NCI-H1694 treated with DMSO at 0.1 percent for 48 hours (cell line): ENCODE measurements around the gene PNLIPRP3.
A peak's percentile ranks its signal among the peaks of the same experiment; 100 is the strongest.
"Not testable (repeated sequence)": the region's sequence is repeated elsewhere in the genome, so short reads cannot be mapped to it uniquely, and the experiment has no call there.

ENCODE experiments used
- DNase-seq: peaks from one replicate; lab custom pipeline; 2025; lab: John Stamatoyannopoulos, UW

The PNLIPRP3 gene

GRCh38 chr10:116427671-116428070 lies at the start of gene PNLIPRP3:
Gene PNLIPRP3 (plus strand): TSS chr10:116427847. CDS start chr10:116428013, 166 bp downstream.
- DNase-seq, result no peak

GRCh38 chr10:116382290-116382689 lies 45.4 kb upstream of the PNLIPRP3 start:
- DNase-seq, result no peak

GRCh38 chr10:116385311-116385710 lies 42.3 kb upstream of the PNLIPRP3 start:
- no peak for DNase-seq

GRCh38 chr10:116385994-116386809 lies 41.4 kb upstream of the PNLIPRP3 start:
- peak; percentile 2 for DNase-seq

GRCh38 chr10:116393246-116393831 lies 34.3 kb upstream of the PNLIPRP3 start:
- not testable (repeated sequence) for DNase-seq

GRCh38 chr10:116395223-116395985 lies 32.2 kb upstream of the PNLIPRP3 start:
- no peak for DNase-seq

GRCh38 chr10:116398224-116398623 lies 29.4 kb upstream of the PNLIPRP3 start:
- no peak for DNase-seq

GRCh38 chr10:116402858-116403257 lies 24.8 kb upstream of the PNLIPRP3 start:
- no peak for DNase-seq

GRCh38 chr10:116403740-116404250 lies 23.9 kb upstream of the PNLIPRP3 start:
- no peak for DNase-seq

- no peak for DNase-seq
Measured at GRCh38 chr10:116408719-116409118, 18.9 kb upstream of the PNLIPRP3 start.

- no peak for DNase-seq
Measured at GRCh38 chr10:116410351-116410750, 17.3 kb upstream of the PNLIPRP3 start.

GRCh38 chr10:116417821-116418220 lies 9.8 kb upstream of the PNLIPRP3 start:
- DNase-seq, result no peak

- no peak for DNase-seq
Measured at GRCh38 chr10:116418389-116418788, 9.3 kb upstream of the PNLIPRP3 start.

GRCh38 chr10:116421815-116422214 lies 5.8 kb upstream of the PNLIPRP3 start:
- no peak for DNase-seq

GRCh38 chr10:116429288-116429977 lies 1.8 kb downstream of the PNLIPRP3 start:
- no peak for DNase-seq

- no peak for DNase-seq
Measured at GRCh38 chr10:116430288-116430687, 2.6 kb downstream of the PNLIPRP3 start.

GRCh38 chr10:116431598-116431997 lies 4.0 kb downstream of the PNLIPRP3 start:
- DNase-seq, result no peak

GRCh38 chr10:116437076-116437692 lies 9.5 kb downstream of the PNLIPRP3 start:
- no peak for DNase-seq

- DNase-seq, result no peak
Measured at GRCh38 chr10:116440330-116441030, 12.8 kb downstream of the PNLIPRP3 start.

- peak; percentile 0 for DNase-seq
Measured at GRCh38 chr10:116444527-116445142, 17.0 kb downstream of the PNLIPRP3 start.
